OCI-LY3 (cell line): ENCODE data around the gene TOM1L2.

ENCODE experiments used
- EZH2phosphoT487 ChIP-seq: fragments of 200-600 bp; shearing (Covaris generic); IDR thresholded peaks from 2 replicates; pipeline ENCODE4 v1.6.1; 2018; ENCODE audit warnings: antibody characterized with exemption, mixed run types, low read depth
- TF ChIP-seq, protein P1 (sequence below): fragments of 200-600, 300-600 bp; sonication (generic); IDR thresholded peaks from 2 replicates; pipeline ENCODE4 v1.5.1; 2014; ENCODE audit warnings: antibody characterized with exemption, low read length, low read depth

- TF ChIP-seq, protein P1, sequence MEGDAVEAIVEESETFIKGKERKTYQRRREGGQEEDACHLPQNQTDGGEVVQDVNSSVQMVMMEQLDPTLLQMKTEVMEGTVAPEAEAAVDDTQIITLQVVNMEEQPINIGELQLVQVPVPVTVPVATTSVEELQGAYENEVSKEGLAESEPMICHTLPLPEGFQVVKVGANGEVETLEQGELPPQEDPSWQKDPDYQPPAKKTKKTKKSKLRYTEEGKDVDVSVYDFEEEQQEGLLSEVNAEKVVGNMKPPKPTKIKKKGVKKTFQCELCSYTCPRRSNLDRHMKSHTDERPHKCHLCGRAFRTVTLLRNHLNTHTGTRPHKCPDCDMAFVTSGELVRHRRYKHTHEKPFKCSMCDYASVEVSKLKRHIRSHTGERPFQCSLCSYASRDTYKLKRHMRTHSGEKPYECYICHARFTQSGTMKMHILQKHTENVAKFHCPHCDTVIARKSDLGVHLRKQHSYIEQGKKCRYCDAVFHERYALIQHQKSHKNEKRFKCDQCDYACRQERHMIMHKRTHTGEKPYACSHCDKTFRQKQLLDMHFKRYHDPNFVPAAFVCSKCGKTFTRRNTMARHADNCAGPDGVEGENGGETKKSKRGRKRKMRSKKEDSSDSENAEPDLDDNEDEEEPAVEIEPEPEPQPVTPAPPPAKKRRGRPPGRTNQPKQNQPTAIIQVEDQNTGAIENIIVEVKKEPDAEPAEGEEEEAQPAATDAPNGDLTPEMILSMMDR = no peak
- TF ChIP-seq EZH2phosphoT487 = no peak
These were observed 27.5 kb downstream of the TOM1L2 start for GRCh38 chr17:17944743-17945142.
